Cardiac fibroblast (primary cell): ENCODE measurements around the gene OR52H1.

ENCODE experiments used
- DNase-seq, 2 donors: peaks; one replicate each; pipeline versions ENCODE4 v3.0.0 to v3.0.0-alpha.2; 2010; ENCODE audit warnings: low read depth in 2 of 2
- H3K4me3 ChIP-seq, 2 donors: replicated peaks in 1 of 2; 1 replicate in 1 of 2; 2 replicates in 1 of 2; pipeline ENCODE4 v1.5.1; 2011; ENCODE audit warnings: low read depth in 2 of 2, low read length in 2 of 2, mild to moderate bottlenecking in 2 of 2, moderate library complexity in 1 of 2
- CTCF ChIP-seq: IDR thresholded peaks from one replicate; pipeline ENCODE4 v1.5.1; 2011; ENCODE audit warnings: low read depth, mild to moderate bottlenecking, low read length, inconsistent platforms

The OR52H1 gene

GRCh38 chr11:5521540-5521939 is 26.8 kb downstream of the OR52H1 start:
- peak in 1 of 2 donors; percentile 53 for DNase-seq
- H3K4me3 ChIP-seq: no peak overlapping the region
- TF ChIP-seq CTCF: peak; percentile 14

- no peak for DNase-seq
- no peak for TF ChIP-seq CTCF
- H3K4me3 ChIP-seq: no peak within 1 kb of the TSS
Observed at GRCh38 chr11:5516599-5516998, 31.7 kb downstream of the OR52H1 start, which contains the start of gene UBQLNL. Gene UBQLNL (minus strand): TSS chr11:5516699. CDS start chr11:5516441, 258 bp downstream.

- TF ChIP-seq CTCF: no peak
- H3K4me3 ChIP-seq: no peak overlapping the region
- DNase-seq: no peak
Observed at GRCh38 chr11:5514841-5515240, 33.5 kb downstream of the OR52H1 start.

GRCh38 chr11:5509803-5510202 is 38.5 kb downstream of the OR52H1 start, which contains the start of gene UBQLN3:
Gene UBQLN3 (minus strand): TSS chr11:5509957. CDS start chr11:5509558, 399 bp downstream.
- no peak for TF ChIP-seq CTCF
- DNase-seq: no peak
- H3K4me3 ChIP-seq: no peak within 1 kb of the TSS

- no peak overlapping the region for H3K4me3 ChIP-seq
- TF ChIP-seq CTCF: no peak
- no peak for DNase-seq
Observed at GRCh38 chr11:5508605-5509004, 39.7 kb downstream of the OR52H1 start.

GRCh38 chr11:5507933-5508305 is 40.4 kb downstream of the OR52H1 start:
- DNase-seq: no peak
- no peak overlapping the region for H3K4me3 ChIP-seq
- no peak for TF ChIP-seq CTCF
